Thyroid gland (tissue), 4 donors: Measurements from ENCODE around the gene VWA5B2. TPM values are rescaled to one million over a fixed set of nuclear protein-coding genes. Genes with fewer than 3 reads are reported as not detected.

Experiments
- DNase-seq, 2 donors: peaks; one replicate each; pipeline ENCODE4 v3.0.0-alpha.2; 2019
- H3K27ac ChIP-seq, 3 donors: fragments of 200-600 bp; sonication (generic); 1 replicate in 2 of 3; 2 replicates in 1 of 3; pipeline ENCODE4 v1.5.1; 2016 to 2019; ENCODE audit warnings: mild to moderate bottlenecking in 1 of 3, moderate library complexity in 1 of 3
- H3K27me3 ChIP-seq: fragments of 200-600 bp; sonication (generic); one replicate; pipeline ENCODE4 v1.5.1; 2019
- H3K36me3 ChIP-seq, 2 donors: fragments of 200-600 bp; sonication (generic); one replicate each; pipeline ENCODE4 v1.5.1; 2016 to 2019
- H3K4me1 ChIP-seq, 2 donors: fragments of 200-600 bp; sonication (generic); one replicate each; pipeline ENCODE4 v1.5.1; 2017 to 2019
- H3K4me3 ChIP-seq, 3 donors: fragments of 200-600 bp; sonication (generic); replicated peaks in 1 of 3; 1 replicate in 2 of 3; 2 replicates in 1 of 3; pipeline ENCODE4 v1.5.1; 2016; ENCODE audit warnings: mild to moderate bottlenecking in 1 of 3
- H3K9me3 ChIP-seq: fragments of 200-600 bp; sonication (generic); one replicate; pipeline ENCODE4 v1.5.1; 2017
- POLR2A ChIP-seq, 2 donors: fragments of 450-650 bp; IDR thresholded peaks; one replicate each; pipeline ENCODE4 v1.6.1; 2017; ENCODE audit warnings: antibody characterized with exemption in 2 of 2, mild to moderate bottlenecking in 2 of 2, moderate library complexity in 1 of 2
- whole genome bisulfite sequencing, 2 donors: methylation state at CpG; one replicate each; pipeline ENCODE4 v1.1.5; 2017; 5-methylcytosine and 5-hydroxymethylcytosine counted together
- intact Hi-C: fragments of 100-400 bp; cut with DNase I; formaldehyde crosslinking; loops from one replicate; pipeline ENCODE4 v1.15.1; 2023
- total RNA-seq, 4 donors: library from RNA; depleted of rRNA; stranded (reverse); fragments of >200 nt; gene quantifications; one replicate each; pipeline ENCODE4 v1.2.3, GENCODE V29; 2016
- TF ChIP-seq, protein P1 (sequence below), 6 experiments: fragments of 200-600 bp in 3 of 6; fragments of 450-650 bp in 3 of 6; sonication (generic) in 3 of 6; IDR thresholded peaks; one replicate each; pipeline ENCODE4 v1.5.1; 2016 to 2019; ENCODE audit warnings: antibody characterized with exemption in 6 of 6, mild to moderate bottlenecking in 2 of 6, inconsistent platforms in 1 of 6, moderate library complexity in 1 of 6

VWA5B2 gene
- total RNA-seq, 4 donors from 2014 or later: 0.42 to 0.88 (median 0.45) TPM; not detected in 1

GRCh38 chr3:184258926-184259325 is 29.5 kb downstream of the VWA5B2 start:
- H3K36me3 ChIP-seq: peaks cover 0 to 3% of the 10 kb centered on the region in 2 donors
- peaks cover 23 to 32% of the 10 kb centered on the region in 2 donors for H3K4me1 ChIP-seq
- no peak for TF ChIP-seq POLR2A (IDR thresholded peaks at IDR 0.05)
- TF ChIP-seq, protein P1, sequence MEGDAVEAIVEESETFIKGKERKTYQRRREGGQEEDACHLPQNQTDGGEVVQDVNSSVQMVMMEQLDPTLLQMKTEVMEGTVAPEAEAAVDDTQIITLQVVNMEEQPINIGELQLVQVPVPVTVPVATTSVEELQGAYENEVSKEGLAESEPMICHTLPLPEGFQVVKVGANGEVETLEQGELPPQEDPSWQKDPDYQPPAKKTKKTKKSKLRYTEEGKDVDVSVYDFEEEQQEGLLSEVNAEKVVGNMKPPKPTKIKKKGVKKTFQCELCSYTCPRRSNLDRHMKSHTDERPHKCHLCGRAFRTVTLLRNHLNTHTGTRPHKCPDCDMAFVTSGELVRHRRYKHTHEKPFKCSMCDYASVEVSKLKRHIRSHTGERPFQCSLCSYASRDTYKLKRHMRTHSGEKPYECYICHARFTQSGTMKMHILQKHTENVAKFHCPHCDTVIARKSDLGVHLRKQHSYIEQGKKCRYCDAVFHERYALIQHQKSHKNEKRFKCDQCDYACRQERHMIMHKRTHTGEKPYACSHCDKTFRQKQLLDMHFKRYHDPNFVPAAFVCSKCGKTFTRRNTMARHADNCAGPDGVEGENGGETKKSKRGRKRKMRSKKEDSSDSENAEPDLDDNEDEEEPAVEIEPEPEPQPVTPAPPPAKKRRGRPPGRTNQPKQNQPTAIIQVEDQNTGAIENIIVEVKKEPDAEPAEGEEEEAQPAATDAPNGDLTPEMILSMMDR (IDR thresholded peaks at IDR 0.05): no peak
- intact Hi-C loops: no loop called here
- DNase-seq: no peak
- H3K27ac ChIP-seq: no peak overlapping the region
- peaks cover 28% of the 10 kb centered on the region for H3K27me3 ChIP-seq
- H3K9me3 ChIP-seq: no peaks in the 10 kb centered on the region
- 85 to 88% methylated on average over 5 of the region's 5 CpGs for WGBS, 2 donors
- H3K4me3 ChIP-seq: no peak overlapping the region

DNA sequence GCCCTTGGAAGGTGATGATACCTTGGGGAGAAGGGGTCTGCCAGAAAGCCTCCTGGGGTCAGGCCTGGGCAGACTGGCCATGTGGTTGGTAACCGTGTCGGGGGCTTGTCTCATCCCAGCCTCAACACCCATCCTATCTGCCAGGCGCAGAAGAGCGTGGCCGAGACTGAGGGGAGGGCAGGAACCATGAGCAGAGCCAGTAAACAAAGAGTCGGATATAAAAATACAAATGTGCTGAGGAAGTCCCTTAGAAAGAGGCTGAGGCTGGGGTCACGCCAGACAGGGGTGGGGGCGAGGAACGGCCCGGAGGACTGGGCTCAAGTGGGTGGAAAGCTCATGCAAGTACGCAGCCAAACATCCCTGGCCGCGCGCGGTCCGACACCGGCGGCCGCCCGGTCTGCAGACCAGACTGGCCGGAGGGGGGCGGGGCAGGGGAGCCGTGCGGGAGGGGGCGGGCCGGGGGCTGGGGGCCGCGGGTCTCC is 30.1 kb downstream of the VWA5B2 start:
- intact Hi-C loops: no loop called here
- DNase-seq: no peak

DNA sequence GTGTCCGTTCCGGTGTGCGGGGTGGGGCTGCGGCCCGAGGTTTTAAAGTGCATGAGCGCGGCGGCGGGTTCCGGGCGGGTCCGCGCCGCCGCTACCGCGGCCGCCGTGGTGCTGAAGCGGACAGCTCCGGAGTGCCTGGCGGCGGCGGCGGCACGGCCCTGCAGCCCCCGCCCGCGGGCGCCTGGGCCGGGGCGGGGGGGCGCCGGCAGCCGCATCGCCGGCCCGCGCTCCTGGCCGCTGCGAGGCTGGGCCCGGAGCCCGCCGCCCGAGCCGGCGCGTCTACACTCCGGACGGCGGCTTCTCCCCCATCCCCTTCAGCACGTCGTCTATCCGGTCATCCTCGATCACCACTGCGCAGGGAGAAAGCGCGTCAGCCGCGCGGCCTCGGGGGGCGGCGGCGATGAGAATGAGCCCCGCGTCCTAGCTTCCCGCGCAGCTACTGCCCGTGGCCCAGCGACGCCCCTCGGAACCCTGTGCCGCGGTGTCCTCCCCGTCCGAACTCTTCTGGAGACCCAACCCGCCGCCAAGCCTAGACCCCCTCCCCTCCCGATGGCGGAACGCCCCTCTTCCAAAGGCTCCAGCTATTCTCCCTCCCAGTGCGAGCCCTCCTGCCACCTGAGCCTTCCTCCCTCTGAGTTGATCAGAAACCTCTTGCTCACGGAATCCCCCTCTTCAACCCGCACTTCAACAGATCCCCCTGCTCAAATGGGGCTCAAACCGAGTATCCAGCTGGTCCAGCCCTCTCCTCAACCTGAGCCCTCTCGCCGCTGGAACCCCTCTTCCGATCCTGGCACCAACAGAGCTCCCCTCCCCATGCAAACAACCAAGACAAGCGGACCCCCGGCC is 30.7 kb downstream of the VWA5B2 start:
- DNase-seq: peak; percentile 33 to 48
- no peaks in the 10 kb centered on the region for H3K9me3 ChIP-seq
- peaks cover 28% of the 10 kb centered on the region for H3K27me3 ChIP-seq
- 3 to 5% methylated on average over 15 to 39 of the region's 91 CpGs for WGBS, 2 donors
- H3K4me3 ChIP-seq: peak overlapping the region in 1 of 3 donors; percentile 26
- H3K36me3 ChIP-seq: peaks cover 0 to 3% of the 10 kb centered on the region in 2 donors
- H3K4me1 ChIP-seq: peaks cover 23 to 30% of the 10 kb centered on the region in 2 donors
- TF ChIP-seq, protein P1 (IDR thresholded peaks at IDR 0.05): no peak
- TF ChIP-seq POLR2A (IDR thresholded peaks at IDR 0.05): no peak
- no peak overlapping the region for H3K27ac ChIP-seq
- intact Hi-C loops: no loop called here

More for the DNA sequence above, 30.1 kb downstream of the VWA5B2 start:
- peaks cover 23 to 30% of the 10 kb centered on the region in 2 donors for H3K4me1 ChIP-seq
- H3K27ac ChIP-seq: no peak overlapping the region
- 24 to 27% methylated on average over 15 to 16 of the region's 28 CpGs for WGBS, 2 donors
- peaks cover 0 to 3% of the 10 kb centered on the region in 2 donors for H3K36me3 ChIP-seq
- peaks cover 28% of the 10 kb centered on the region for H3K27me3 ChIP-seq
- TF ChIP-seq POLR2A (IDR thresholded peaks at IDR 0.05): no peak
- TF ChIP-seq, protein P1 (IDR thresholded peaks at IDR 0.05): no peak
- H3K4me3 ChIP-seq: no peak overlapping the region
- no peaks in the 10 kb centered on the region for H3K9me3 ChIP-seq

GRCh38 chr3:184260724-184261269 is 31.4 kb downstream of the VWA5B2 start:
- no peaks in the 10 kb centered on the region for H3K9me3 ChIP-seq
- 0 to 1% methylated on average over 18 to 23 of the region's 49 CpGs for WGBS, 2 donors
- peaks cover 0 to 3% of the 10 kb centered on the region in 2 donors for H3K36me3 ChIP-seq
- H3K4me1 ChIP-seq: peaks cover 23 to 30% of the 10 kb centered on the region in 2 donors
- no peak for TF ChIP-seq POLR2A (IDR thresholded peaks at IDR 0.05)
- TF ChIP-seq, protein P1 (IDR thresholded peaks at IDR 0.05): no peak
- peaks cover 28% of the 10 kb centered on the region for H3K27me3 ChIP-seq
- intact Hi-C loops: no loop called here
- H3K27ac ChIP-seq: no peak overlapping the region
- no peak for DNase-seq
- H3K4me3 ChIP-seq: peak overlapping the region in 1 of 3 donors; percentile 26
